HEK293 (cell line): Measurements from ENCODE around the gene NIF3L1.

Source experiments
- CTCF ChIA-PET: fragments of 350-600 bp; formaldehyde crosslinking; extraction: SDS; loops from one replicate; lab custom pipeline; 2021; ENCODE audit warnings: antibody characterized with exemption; lab: Yijun Ruan, JAX
- POLR2A ChIA-PET: fragments of 300-600 bp; formaldehyde crosslinking; extraction: SDS; loops from one replicate; lab custom pipeline; 2020; ENCODE audit warnings: antibody characterized with exemption, inconsistent platforms; lab: Yijun Ruan, JAX
- H3K27ac ChIP-seq: fragments of 200-500 bp; sonication (Bioruptor generic); 2 replicates; pipeline ENCODE4 v1.5.1; 2014; ENCODE audit warnings: low read depth, low read length, control low read depth, inconsistent platforms; ENCODE audit errors: extremely low read depth
- H3K36me3 ChIP-seq, 2 experiments: fragments of 200-500 bp in 1 of 2; sonication (Bioruptor generic) in 1 of 2; 1 replicate in 1 of 2; 2 replicates in 1 of 2; pipeline ENCODE4 v1.5.1; 2014 to 2017; ENCODE audit warnings: inconsistent platforms in 2 of 2, low read length in 2 of 2; ENCODE audit not compliant: control insufficient read depth in 2 of 2, insufficient read depth in 1 of 2
- H3K4me1 ChIP-seq: fragments of 200-500 bp; sonication (Bioruptor generic); 2 replicates; pipeline ENCODE4 v1.5.1; 2014; ENCODE audit warnings: mild to moderate bottlenecking, low read length, inconsistent platforms; ENCODE audit not compliant: control insufficient read depth, insufficient read depth
- H3K4me3 ChIP-seq: 2 replicates; pipeline ENCODE4 v1.5.1; 2011; ENCODE audit warnings: low read depth, mild to moderate bottlenecking, control low read depth, low read length, moderate library complexity
- H3K9me3 ChIP-seq: fragments of 200-500 bp; sonication (Bioruptor generic); 2 replicates; pipeline ENCODE4 v1.5.1; 2014; ENCODE audit warnings: low read depth, low read length, inconsistent platforms; ENCODE audit not compliant: control insufficient read depth, insufficient read depth
- INSM2 ChIP-seq: fragments of 450-650 bp; formaldehyde crosslinking; IDR thresholded peaks from 2 replicates; pipeline ENCODE4 v1.5.1; 2016; ENCODE audit warnings: missing biosample characterization, missing genetic modification characterization
- OSR2 ChIP-seq: fragments of 450-650 bp; formaldehyde crosslinking; IDR thresholded peaks from 2 replicates; pipeline ENCODE4 v1.5.1; 2016; ENCODE audit warnings: missing biosample characterization, missing genetic modification characterization
- OVOL3 ChIP-seq: fragments of 450-650 bp; formaldehyde crosslinking; IDR thresholded peaks from 2 replicates; pipeline ENCODE4 v1.5.1; 2016; ENCODE audit warnings: missing biosample characterization, missing genetic modification characterization
- SETDB1 ChIP-seq: IDR thresholded peaks from one replicate; pipeline ENCODE4 v1.6.1; 2017; ENCODE audit warnings: mild to moderate bottlenecking, low read length, moderate library complexity, mixed read lengths; ENCODE audit not compliant: insufficient read length
- SP3 ChIP-seq: fragments of 450-650 bp; formaldehyde crosslinking; IDR thresholded peaks from 2 replicates; pipeline ENCODE4 v1.5.1; 2016; ENCODE audit warnings: missing biosample characterization, missing genetic modification characterization
- ZFP69B ChIP-seq: fragments of 450-650 bp; formaldehyde crosslinking; IDR thresholded peaks from 2 replicates; pipeline ENCODE4 v1.5.1; 2016; ENCODE audit warnings: missing biosample characterization, missing genetic modification characterization
- ZNF121 ChIP-seq: fragments of 450-650 bp; formaldehyde crosslinking; IDR thresholded peaks from 2 replicates; pipeline ENCODE4 v1.5.1; 2016; ENCODE audit warnings: missing biosample characterization, missing genetic modification characterization
- ZNF146 ChIP-seq: fragments of 450-650 bp; formaldehyde crosslinking; IDR thresholded peaks from 2 replicates; pipeline ENCODE4 v1.5.1; 2016; ENCODE audit warnings: missing biosample characterization, missing genetic modification characterization
- ZNF211 ChIP-seq: fragments of 450-650 bp; formaldehyde crosslinking; IDR thresholded peaks from 2 replicates; pipeline ENCODE4 v1.5.1; 2016; ENCODE audit warnings: low read depth, missing biosample characterization, missing genetic modification characterization
- ZNF354C ChIP-seq: fragments of 450-650 bp; formaldehyde crosslinking; IDR thresholded peaks from 2 replicates; pipeline ENCODE4 v1.5.1; 2016; ENCODE audit warnings: missing biosample characterization, missing genetic modification characterization, low read depth, borderline replicate concordance
- ZNF391 ChIP-seq: fragments of 450-650 bp; formaldehyde crosslinking; IDR thresholded peaks from 2 replicates; pipeline ENCODE4 v1.5.1; 2016; ENCODE audit warnings: low read depth, missing biosample characterization, missing genetic modification characterization, borderline replicate concordance
- ZNF433 ChIP-seq: fragments of 450-650 bp; formaldehyde crosslinking; IDR thresholded peaks from 2 replicates; pipeline ENCODE4 v1.5.1; 2016; ENCODE audit warnings: missing biosample characterization, missing genetic modification characterization, low read depth
- ZNF521 ChIP-seq: fragments of 450-650 bp; formaldehyde crosslinking; IDR thresholded peaks from 2 replicates; pipeline ENCODE4 v1.5.1; 2017; ENCODE audit warnings: missing biosample characterization, mild to moderate bottlenecking, missing genetic modification characterization
- ZNF580 ChIP-seq: fragments of 450-650 bp; formaldehyde crosslinking; IDR thresholded peaks from 2 replicates; pipeline ENCODE4 v1.5.1; 2016; ENCODE audit warnings: missing biosample characterization, missing genetic modification characterization
- ZNF677 ChIP-seq: fragments of 450-650 bp; IDR thresholded peaks from 2 replicates; pipeline ENCODE4 v1.5.0; 2018; ENCODE audit warnings: missing biosample characterization, mild to moderate bottlenecking, missing genetic modification characterization, moderate library complexity
- ZNF707 ChIP-seq: fragments of 450-650 bp; formaldehyde crosslinking; IDR thresholded peaks from 2 replicates; pipeline ENCODE4 v1.5.1; 2016; ENCODE audit warnings: missing biosample characterization, missing genetic modification characterization
- ZNF792 ChIP-seq: fragments of 450-650 bp; formaldehyde crosslinking; IDR thresholded peaks from 2 replicates; pipeline ENCODE4 v1.5.1; 2016; ENCODE audit warnings: missing biosample characterization, missing genetic modification characterization
- ZSCAN5A ChIP-seq: fragments of 450-650 bp; formaldehyde crosslinking; IDR thresholded peaks from 2 replicates; pipeline ENCODE4 v1.5.1; 2016; ENCODE audit warnings: missing biosample characterization, missing genetic modification characterization
- TF ChIP-seq, protein P1 (sequence below): fragments of 450-650 bp; formaldehyde crosslinking; IDR thresholded peaks from 2 replicates; pipeline ENCODE4 v1.5.1; 2016; ENCODE audit warnings: missing biosample characterization, missing genetic modification characterization
- TF ChIP-seq, protein P2 (sequence below): fragments of 450-650 bp; formaldehyde crosslinking; conservative IDR thresholded peaks from 2 replicates; pipeline ENCODE4 v1.5.1; 2016; ENCODE audit warnings: low read depth, missing biosample characterization, missing genetic modification characterization
- TF ChIP-seq, protein P3 (sequence below): fragments of 450-650 bp; formaldehyde crosslinking; IDR thresholded peaks from 2 replicates; pipeline ENCODE4; 2016; ENCODE audit warnings: missing biosample characterization, missing genetic modification characterization

Gene NIF3L1, protein sequence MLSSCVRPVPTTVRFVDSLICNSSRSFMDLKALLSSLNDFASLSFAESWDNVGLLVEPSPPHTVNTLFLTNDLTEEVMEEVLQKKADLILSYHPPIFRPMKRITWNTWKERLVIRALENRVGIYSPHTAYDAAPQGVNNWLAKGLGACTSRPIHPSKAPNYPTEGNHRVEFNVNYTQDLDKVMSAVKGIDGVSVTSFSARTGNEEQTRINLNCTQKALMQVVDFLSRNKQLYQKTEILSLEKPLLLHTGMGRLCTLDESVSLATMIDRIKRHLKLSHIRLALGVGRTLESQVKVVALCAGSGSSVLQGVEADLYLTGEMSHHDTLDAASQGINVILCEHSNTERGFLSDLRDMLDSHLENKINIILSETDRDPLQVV

GRCh38 chr2:200888704-200889625 is at the start of gene NIF3L1, which contains the start of gene PPIL3:
Gene NIF3L1 (plus strand): TSS chr2:200889371. CDS start chr2:200891944, 2,573 bp downstream.
Gene PPIL3 (minus strand): TSS chr2:200889077. CDS start chr2:200887615, 1,462 bp downstream.
- Histone ChIP-seq H3K9me3 (no peaks in the 10 kb centered on the region), H3K27ac (peak within 1 kb of the TSS; percentile 91), H3K4me1 (peaks cover 5% of the 10 kb centered on the region), H3K36me3 (peaks cover 34 to 44% of the 10 kb centered on the region in 2 experiments), H3K4me3 (peak within 1 kb of the TSS; percentile 79)
- CTCF ChIA-PET, result interaction anchor here (0.7 to 1.0 kb wide), 3 partner anchors 12 to 551 kb away, joined by 3 to 4 read pairs (median 3); no protein-coding TSS in a partner anchor
- POLR2A ChIA-PET, result interaction anchor here (0.7 to 3.6 kb wide), 16 partner anchors 9 to 294 kb away, joined by 3 to 36 read pairs (median 4); partner anchors contain the start of genes BZW1, CASP10, CFLAR and CLK1
- no peak for TF ChIP-seq ZNF707 (tag by site-specific recombination)
- TF ChIP-seq ZNF677 (tag by site-specific recombination), result no peak
- peak; percentile 59 for TF ChIP-seq SP3
- no peak for TF ChIP-seq SETDB1
- peak; percentile 88 for TF ChIP-seq ZNF580 (tag by site-specific recombination)
- TF ChIP-seq OVOL3 (tag by site-specific recombination), result peak; percentile 38; the same call in 1 of the 2 replicates
- TF ChIP-seq, protein P1, sequence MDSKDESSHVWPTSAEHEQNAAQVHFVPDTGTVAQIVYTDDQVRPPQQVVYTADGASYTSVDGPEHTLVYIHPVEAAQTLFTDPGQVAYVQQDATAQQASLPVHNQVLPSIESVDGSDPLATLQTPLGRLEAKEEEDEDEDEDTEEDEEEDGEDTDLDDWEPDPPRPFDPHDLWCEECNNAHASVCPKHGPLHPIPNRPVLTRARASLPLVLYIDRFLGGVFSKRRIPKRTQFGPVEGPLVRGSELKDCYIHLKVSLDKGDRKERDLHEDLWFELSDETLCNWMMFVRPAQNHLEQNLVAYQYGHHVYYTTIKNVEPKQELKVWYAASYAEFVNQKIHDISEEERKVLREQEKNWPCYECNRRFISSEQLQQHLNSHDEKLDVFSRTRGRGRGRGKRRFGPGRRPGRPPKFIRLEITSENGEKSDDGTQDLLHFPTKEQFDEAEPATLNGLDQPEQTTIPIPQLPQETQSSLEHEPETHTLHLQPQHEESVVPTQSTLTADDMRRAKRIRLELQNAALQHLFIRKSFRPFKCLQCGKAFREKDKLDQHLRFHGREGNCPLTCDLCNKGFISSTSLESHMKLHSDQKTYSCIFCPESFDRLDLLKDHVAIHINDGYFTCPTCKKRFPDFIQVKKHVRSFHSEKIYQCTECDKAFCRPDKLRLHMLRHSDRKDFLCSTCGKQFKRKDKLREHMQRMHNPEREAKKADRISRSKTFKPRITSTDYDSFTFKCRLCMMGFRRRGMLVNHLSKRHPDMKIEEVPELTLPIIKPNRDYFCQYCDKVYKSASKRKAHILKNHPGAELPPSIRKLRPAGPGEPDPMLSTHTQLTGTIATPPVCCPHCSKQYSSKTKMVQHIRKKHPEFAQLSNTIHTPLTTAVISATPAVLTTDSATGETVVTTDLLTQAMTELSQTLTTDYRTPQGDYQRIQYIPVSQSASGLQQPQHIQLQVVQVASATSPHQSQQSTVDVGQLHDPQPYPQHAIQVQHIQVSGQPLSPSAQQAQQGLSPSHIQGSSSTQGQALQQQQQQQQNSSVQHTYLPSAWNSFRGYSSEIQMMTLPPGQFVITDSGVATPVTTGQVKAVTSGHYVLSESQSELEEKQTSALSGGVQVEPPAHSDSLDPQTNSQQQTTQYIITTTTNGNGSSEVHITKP, result peak; percentile 94
- TF ChIP-seq ZNF521 (tag by site-specific recombination), result no peak
- TF ChIP-seq, protein P2, sequence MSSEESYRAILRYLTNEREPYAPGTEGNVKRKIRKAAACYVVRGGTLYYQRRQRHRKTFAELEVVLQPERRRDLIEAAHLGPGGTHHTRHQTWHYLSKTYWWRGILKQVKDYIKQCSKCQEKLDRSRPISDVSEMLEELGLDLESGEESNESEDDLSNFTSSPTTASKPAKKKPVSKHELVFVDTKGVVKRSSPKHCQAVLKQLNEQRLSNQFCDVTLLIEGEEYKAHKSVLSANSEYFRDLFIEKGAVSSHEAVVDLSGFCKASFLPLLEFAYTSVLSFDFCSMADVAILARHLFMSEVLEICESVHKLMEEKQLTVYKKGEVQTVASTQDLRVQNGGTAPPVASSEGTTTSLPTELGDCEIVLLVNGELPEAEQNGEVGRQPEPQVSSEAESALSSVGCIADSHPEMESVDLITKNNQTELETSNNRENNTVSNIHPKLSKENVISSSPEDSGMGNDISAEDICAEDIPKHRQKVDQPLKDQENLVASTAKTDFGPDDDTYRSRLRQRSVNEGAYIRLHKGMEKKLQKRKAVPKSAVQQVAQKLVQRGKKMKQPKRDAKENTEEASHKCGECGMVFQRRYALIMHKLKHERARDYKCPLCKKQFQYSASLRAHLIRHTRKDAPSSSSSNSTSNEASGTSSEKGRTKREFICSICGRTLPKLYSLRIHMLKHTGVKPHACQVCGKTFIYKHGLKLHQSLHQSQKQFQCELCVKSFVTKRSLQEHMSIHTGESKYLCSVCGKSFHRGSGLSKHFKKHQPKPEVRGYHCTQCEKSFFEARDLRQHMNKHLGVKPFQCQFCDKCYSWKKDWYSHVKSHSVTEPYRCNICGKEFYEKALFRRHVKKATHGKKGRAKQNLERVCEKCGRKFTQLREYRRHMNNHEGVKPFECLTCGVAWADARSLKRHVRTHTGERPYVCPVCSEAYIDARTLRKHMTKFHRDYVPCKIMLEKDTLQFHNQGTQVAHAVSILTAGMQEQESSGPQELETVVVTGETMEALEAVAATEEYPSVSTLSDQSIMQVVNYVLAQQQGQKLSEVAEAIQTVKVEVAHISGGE (tag by site-specific recombination), result peak; percentile 99
- peak; percentile 61; the same call in 1 of the 2 replicates for TF ChIP-seq INSM2 (tag by site-specific recombination)
- TF ChIP-seq ZSCAN5A (tag by site-specific recombination), result peak; percentile 78; the same call in 1 of the 2 replicates
- TF ChIP-seq OSR2 (tag by site-specific recombination), result no peak
- TF ChIP-seq ZNF391, result peak; percentile 46; the same call in 1 of the 2 replicates
- TF ChIP-seq ZNF146 (tag by site-specific recombination), result no peak; the same call in none of the 2 replicates
- no peak; the same call in 1 of the 2 replicates for TF ChIP-seq ZNF121 (tag by site-specific recombination)
- TF ChIP-seq ZNF792 (tag by site-specific recombination), result no peak
- TF ChIP-seq, protein P3, sequence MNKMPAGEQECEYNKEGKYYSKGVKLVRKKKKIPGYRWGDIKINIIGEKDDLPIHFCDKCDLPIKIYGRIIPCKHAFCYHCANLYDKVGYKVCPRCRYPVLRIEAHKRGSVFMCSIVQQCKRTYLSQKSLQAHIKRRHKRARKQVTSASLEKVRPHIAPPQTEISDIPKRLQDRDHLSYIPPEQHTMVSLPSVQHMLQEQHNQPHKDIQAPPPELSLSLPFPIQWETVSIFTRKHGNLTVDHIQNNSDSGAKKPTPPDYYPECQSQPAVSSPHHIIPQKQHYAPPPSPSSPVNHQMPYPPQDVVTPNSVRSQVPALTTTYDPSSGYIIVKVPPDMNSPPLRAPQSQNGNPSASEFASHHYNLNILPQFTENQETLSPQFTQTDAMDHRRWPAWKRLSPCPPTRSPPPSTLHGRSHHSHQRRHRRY (tag by site-specific recombination), result no peak
- peak; percentile 43; the same call in 1 of the 2 replicates for TF ChIP-seq ZFP69B (tag by site-specific recombination)
- TF ChIP-seq ZNF433, result no peak
- no peak for TF ChIP-seq ZNF354C (tag by site-specific recombination)
- TF ChIP-seq ZNF211 (tag by site-specific recombination), result no peak
